NT2/D1 (cell line): Measurements from ENCODE around the gene GPT2.

Source experiments
- DNase-seq: peaks from one replicate; pipeline ENCODE4 v3.0.0-alpha.2; 2011; ENCODE audit warnings: low read depth, low spot score
- H3K27me3 ChIP-seq: 2 replicates; pipeline ENCODE4 v1.6.0; 2011; ENCODE audit warnings: mild to moderate bottlenecking; ENCODE audit not compliant: insufficient read length, insufficient read depth
- H3K36me3 ChIP-seq: 2 replicates; pipeline ENCODE4 v1.6.1; 2011; ENCODE audit warnings: mild to moderate bottlenecking, low read length, mixed read lengths; ENCODE audit not compliant: insufficient read depth, insufficient read length
- H3K4me1 ChIP-seq: 2 replicates; pipeline ENCODE4 v1.5.1; 2011; ENCODE audit not compliant: insufficient read depth, insufficient read length
- H3K4me3 ChIP-seq: 2 replicates; pipeline ENCODE4 v1.5.1; 2011; ENCODE audit warnings: low read depth; ENCODE audit not compliant: insufficient read length
- H3K9ac ChIP-seq: 2 replicates; pipeline ENCODE4 v1.6.0; 2011; ENCODE audit warnings: low read depth; ENCODE audit not compliant: insufficient read length
- H3K9me3 ChIP-seq: 2 replicates; pipeline ENCODE4 v1.5.1; 2011; ENCODE audit warnings: mild to moderate bottlenecking, low read length; ENCODE audit not compliant: insufficient read depth
- SUZ12 ChIP-seq: IDR thresholded peaks from 2 replicates; pipeline ENCODE4 v1.6.1; 2011; ENCODE audit not compliant: insufficient read length, insufficient read depth; ENCODE audit errors: extremely low read depth
- YY1 ChIP-seq: IDR thresholded peaks from 2 replicates; pipeline ENCODE4 v1.6.1; 2011; ENCODE audit not compliant: insufficient read length, insufficient read depth
- ZNF274 ChIP-seq: IDR thresholded peaks from 2 replicates; pipeline ENCODE4 v1.6.1; 2011; ENCODE audit warnings: mild to moderate bottlenecking, low read depth, low read length

GPT2 gene

DNA sequence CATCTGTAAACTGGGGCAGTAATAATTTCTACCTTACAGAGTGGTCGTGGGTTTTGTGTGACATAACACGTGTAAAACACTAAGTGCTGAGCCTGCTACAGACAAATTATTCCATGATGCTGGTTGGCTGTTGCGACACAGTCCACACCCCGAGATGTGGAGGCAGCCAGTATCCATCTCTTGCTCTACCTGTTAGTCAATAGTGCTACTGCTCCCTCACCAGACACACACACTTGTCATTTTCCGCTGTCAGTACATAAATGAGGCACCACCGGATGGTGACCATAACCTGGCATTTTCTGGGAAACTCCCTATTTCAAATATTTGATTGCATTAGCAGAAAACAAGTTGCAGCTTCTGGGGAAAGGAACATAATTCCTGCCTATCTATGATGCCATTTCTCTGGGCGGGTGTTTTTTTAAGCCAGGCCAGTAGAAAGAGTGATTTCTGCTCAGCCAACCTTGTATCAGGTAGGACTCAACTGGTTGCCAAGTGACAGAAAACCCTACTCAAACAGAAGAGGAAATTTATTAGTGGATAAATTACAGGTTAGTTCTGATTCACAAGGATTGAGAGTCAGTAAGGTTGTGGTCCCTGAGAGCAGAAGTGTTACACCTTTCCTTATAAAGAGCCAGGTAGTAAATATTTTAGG, 65.2 kb downstream of the GPT2 start:
- TF ChIP-seq YY1: no peak
- no peak for TF ChIP-seq ZNF274
- no peak for TF ChIP-seq SUZ12
- peaks cover 2% of the 10 kb centered on the region for H3K36me3 ChIP-seq
- H3K27me3 ChIP-seq: no peaks in the 10 kb centered on the region
- H3K9ac ChIP-seq: no peak overlapping the region
- no peaks in the 10 kb centered on the region for H3K9me3 ChIP-seq
- H3K4me1 ChIP-seq: no peaks in the 10 kb centered on the region
- H3K4me3 ChIP-seq: no peak overlapping the region
- no peak for DNase-seq

DNA sequence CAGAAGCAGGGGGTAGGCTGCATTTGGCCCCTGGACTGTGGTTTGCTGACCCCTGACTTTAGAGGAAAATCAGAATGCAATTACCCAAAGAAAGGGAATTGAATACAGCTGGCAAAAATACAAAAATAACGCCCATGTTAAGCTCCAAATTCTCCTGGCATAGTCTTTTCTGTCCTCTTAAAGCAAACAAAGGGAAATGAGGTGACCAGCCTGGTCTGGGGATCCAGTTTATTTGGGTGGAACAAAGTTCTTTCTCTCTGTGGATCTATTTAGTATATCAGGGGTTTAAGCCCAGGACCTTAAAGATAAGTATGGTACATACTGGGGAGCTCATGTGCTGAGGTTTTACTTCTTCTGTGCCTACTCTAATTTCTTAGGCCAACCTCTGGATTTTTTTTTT, 65.8 kb downstream of the GPT2 start:
- H3K36me3 ChIP-seq: peaks cover 7% of the 10 kb centered on the region

DNA sequence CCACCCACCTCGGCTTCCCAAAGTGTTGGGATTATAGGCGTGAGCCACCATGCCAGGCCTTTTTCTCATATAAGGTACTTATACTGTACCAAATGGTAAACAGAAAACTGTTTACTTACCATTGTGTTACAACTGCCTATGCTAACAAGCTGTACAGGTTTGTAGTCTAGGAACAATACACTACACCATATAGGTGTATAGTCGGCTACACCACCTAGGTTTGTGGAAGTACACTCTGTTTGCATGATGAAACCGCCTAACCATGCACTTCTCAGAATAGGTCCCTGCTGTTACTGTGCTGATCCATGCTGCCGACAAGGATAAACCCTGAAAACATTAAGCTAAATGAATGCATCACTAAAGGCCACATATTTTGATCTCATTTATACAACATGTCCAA, 70.4 kb downstream of the GPT2 start:
- H3K4me1 ChIP-seq: no peaks in the 10 kb centered on the region
- no peak overlapping the region for H3K4me3 ChIP-seq
- TF ChIP-seq ZNF274 (no peak), YY1 (no peak), SUZ12 (no peak)
- peaks cover 50% of the 10 kb centered on the region for H3K36me3 ChIP-seq
- H3K9ac ChIP-seq: no peak overlapping the region
- no peaks in the 10 kb centered on the region for H3K9me3 ChIP-seq
- no peaks in the 10 kb centered on the region for H3K27me3 ChIP-seq
- DNase-seq: no peak

More for the DNA sequence above, 65.8 kb downstream of the GPT2 start:
- Histone ChIP-seq H3K9ac (no peak overlapping the region), H3K27me3 (no peaks in the 10 kb centered on the region), H3K9me3 (no peaks in the 10 kb centered on the region), H3K4me3 (no peak overlapping the region), H3K4me1 (no peaks in the 10 kb centered on the region)
- TF ChIP-seq YY1 (no peak), SUZ12 (no peak), ZNF274 (no peak)
- no peak for DNase-seq

DNA sequence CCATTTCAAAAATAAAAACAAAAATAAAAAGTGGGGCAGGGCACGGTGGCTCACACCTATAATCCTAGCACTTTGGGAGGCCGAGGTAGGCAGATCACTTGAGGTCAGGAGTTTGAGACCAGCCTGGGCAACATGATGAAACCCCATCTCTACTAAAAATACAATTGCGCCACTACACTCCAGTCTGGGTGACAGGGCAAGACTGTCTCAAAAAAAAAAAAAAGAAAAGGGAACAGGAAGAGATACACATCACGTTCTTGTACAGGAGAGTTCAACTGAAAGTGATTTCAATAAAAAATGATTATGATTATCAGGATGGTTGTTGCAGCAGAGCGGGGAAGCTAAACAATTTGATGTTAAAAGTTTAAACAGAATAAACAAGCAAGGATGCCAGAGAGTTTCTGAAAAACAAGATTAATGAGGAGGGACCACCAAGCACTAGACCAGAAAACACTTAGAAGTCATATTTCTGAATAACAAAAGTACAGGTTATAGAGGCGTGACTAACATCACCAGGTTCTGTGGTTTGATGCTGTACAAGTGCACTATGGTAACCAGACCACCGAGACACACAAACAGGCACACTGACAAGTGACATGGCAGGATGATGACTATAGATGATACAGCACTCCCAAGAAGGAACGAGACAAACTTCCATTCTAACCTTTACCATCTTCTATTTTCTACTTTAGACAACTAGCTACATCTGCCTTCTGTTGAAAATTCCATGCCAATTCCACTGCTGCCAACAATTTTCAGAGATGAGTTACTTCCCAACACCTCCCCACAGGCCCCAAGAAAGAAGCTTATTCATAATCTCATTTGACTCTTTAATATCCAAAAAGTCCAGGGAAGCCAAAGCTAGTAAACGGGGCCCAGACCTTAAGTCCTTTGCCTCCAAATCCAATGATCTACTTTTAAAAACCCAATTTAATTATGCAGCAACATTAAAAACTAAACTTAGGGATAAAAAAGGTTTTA, 77.5 kb downstream of the GPT2 start:
- Histone ChIP-seq H3K4me3 (no peak overlapping the region), H3K9me3 (no peaks in the 10 kb centered on the region), H3K9ac (no peak overlapping the region), H3K4me1 (peaks cover 3% of the 10 kb centered on the region), H3K36me3 (peaks cover 95% of the 10 kb centered on the region), H3K27me3 (no peaks in the 10 kb centered on the region)
- no peak for DNase-seq
- no peak for TF ChIP-seq ZNF274
- TF ChIP-seq YY1: no peak
- TF ChIP-seq SUZ12: no peak

DNA sequence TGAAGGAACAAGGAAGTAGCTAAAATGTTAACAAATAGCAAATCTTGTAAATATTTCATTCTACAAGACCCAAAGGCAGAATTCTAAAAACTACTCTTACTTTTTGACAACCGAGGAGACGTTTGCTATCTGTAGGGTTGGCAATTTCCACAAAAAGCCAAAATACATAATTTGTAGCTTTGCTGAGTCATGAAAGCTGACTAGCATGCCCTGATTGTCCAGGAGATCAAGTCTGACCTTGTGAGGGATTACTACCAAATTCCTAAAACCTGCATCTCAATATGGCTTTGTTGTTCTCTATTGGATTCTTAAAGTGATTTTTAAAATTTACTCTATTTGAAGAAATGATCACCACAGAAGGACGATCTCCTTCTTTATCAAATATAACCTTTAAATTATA, 78.5 kb downstream of the GPT2 start:
- no peaks in the 10 kb centered on the region for H3K9me3 ChIP-seq
- H3K27me3 ChIP-seq: no peaks in the 10 kb centered on the region
- TF ChIP-seq ZNF274 (no peak), SUZ12 (no peak), YY1 (no peak)
- H3K4me1 ChIP-seq: peaks cover 3% of the 10 kb centered on the region
- no peak for DNase-seq
- no peak overlapping the region for H3K4me3 ChIP-seq
- H3K9ac ChIP-seq: no peak overlapping the region
- H3K36me3 ChIP-seq: peaks cover 95% of the 10 kb centered on the region

DNA sequence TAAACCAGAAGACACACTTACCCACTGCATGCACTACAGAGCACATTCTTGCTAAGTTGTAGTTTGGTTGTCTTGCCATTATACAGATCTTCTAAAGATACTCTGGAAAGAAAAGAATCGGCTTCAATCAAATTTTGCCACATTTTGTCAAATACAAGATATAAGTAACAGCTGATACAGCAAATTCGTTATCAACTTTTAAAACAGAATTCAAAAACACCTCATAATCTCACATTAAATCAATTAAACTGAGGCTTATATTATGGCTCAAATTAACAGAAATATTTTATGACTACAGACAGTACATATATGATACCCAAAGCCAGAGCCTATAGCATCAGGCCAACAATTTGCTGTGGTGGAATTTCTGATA, 83.9 kb downstream of the GPT2 start:
- no peak overlapping the region for H3K9ac ChIP-seq
- TF ChIP-seq SUZ12 (no peak), ZNF274 (no peak), YY1 (no peak)
- no peak for DNase-seq
- no peaks in the 10 kb centered on the region for H3K9me3 ChIP-seq
- H3K4me3 ChIP-seq: no peak overlapping the region
- H3K36me3 ChIP-seq: peaks cover 92% of the 10 kb centered on the region
- H3K4me1 ChIP-seq: no peaks in the 10 kb centered on the region
- no peaks in the 10 kb centered on the region for H3K27me3 ChIP-seq

DNA sequence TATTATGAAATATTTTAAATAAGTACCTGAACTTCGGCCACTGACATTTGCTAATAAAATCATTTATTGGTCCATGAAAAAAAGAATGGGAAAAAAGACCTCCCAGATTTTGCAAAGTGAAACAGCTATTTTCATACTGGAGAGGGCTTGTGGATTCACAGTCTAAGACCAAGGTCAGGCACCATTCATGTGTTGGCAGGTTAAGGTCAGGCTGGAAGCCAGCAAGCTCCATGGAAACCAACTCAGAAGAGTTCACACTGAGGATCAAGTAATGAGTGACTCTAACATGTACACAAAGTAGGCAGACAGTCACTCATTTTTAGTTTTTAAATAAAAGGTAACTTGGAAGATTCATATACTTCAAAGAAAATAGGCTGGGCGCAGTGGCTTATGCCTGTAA, 85.9 kb downstream of the GPT2 start:
- H3K9me3 ChIP-seq: no peaks in the 10 kb centered on the region
- TF ChIP-seq SUZ12 (no peak), ZNF274 (no peak), YY1 (no peak)
- no peaks in the 10 kb centered on the region for H3K4me1 ChIP-seq
- no peaks in the 10 kb centered on the region for H3K27me3 ChIP-seq
- H3K36me3 ChIP-seq: peaks cover 72% of the 10 kb centered on the region
- no peak overlapping the region for H3K4me3 ChIP-seq
- DNase-seq: no peak
- no peak overlapping the region for H3K9ac ChIP-seq
